Skeletal muscle satellite cell (primary cell): ENCODE measurements around the gene FZD4.
"Not testable (repeated sequence)": the region's sequence is repeated elsewhere in the genome, so short reads cannot be mapped to it uniquely, and the experiment has no call there.

ENCODE experiments used
- H3K27me3 ChIP-seq: 2 replicates; pipeline ENCODE4 v1.7.0; 2013; ENCODE audit warnings: low read length; ENCODE audit not compliant: control insufficient read depth, insufficient read depth
- H3K36me3 ChIP-seq: 2 replicates; pipeline ENCODE4 v1.7.0; 2013; ENCODE audit warnings: mild to moderate bottlenecking, control low read depth, low read length; ENCODE audit not compliant: insufficient read depth
- H3K4me1 ChIP-seq: 2 replicates; pipeline ENCODE4 v1.7.0; 2013; ENCODE audit warnings: low read length; ENCODE audit not compliant: control insufficient read depth, insufficient read depth
- H3K4me2 ChIP-seq: 2 replicates; pipeline ENCODE4 v1.7.0; 2013; ENCODE audit warnings: mild to moderate bottlenecking, low read length
- H3K4me3 ChIP-seq: 2 replicates; pipeline ENCODE4 v1.7.0; 2013; ENCODE audit warnings: low read length
- H3K9ac ChIP-seq: 2 replicates; pipeline ENCODE4 v1.7.0; 2013; ENCODE audit warnings: mild to moderate bottlenecking, low read depth, low read length, moderate library complexity
- H3K9me3 ChIP-seq: replicated peaks from 2 replicates; pipeline ENCODE4 v1.7.0; 2013; ENCODE audit warnings: mild to moderate bottlenecking, control low read depth, low read length

Gene FZD4

DNA sequence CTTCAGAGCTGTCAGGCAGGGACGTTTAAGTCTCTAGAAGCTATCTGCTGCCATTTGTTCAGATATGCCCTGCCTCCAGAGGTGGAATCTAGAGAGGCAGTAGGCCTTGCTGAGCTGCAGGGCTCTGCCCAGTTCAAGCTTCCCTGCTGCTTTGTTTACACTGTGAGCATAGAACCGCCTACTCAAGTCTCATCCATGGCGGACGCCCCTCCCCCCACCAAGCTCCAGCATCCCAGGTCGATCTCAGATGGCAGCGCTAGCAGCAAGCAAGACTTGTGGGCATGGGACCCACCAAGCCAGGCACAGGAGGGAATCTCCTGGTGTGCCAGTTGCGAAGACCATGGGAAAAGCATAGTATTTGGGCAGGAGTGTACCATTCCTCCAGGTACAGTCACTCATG is 12.4 kb upstream of the FZD4 start:
- not testable (repeated sequence) for H3K4me1 ChIP-seq, H3K27me3 ChIP-seq, H3K36me3 ChIP-seq, H3K4me2 ChIP-seq, H3K9ac ChIP-seq, H3K9me3 ChIP-seq, H3K4me3 ChIP-seq

DNA sequence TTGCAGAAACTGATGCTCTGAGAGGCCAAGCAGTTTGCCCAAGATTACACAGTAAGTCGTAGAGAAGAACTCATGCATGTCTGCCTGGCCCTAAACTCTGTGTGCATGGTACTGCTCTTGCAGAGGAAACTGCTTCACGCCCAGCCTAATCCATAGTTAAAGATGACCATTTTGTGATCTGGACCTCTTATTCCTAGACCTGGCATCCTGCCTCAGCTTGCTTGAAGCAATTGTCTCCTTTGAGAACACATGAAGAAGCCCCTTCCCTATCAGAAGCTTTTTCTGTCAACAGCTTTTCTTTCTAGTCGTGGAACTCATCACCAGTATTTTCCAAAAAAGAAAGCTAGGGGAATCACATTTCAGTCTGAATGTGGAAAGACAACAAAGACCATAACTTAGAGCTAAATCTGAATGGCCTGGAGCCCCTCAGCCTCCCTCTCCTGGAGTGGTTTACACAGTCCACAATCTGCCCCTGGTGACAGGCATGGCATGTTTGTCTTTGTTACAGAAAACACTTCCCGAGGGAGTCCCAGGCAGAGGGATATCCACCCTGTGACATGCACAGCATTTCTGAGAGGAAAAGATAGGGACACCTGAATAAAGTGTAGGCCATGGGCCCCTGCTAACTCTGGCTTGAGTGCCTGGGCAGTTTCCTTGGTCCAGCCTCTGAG is 2.9 kb upstream of the FZD4 start:
- H3K36me3 ChIP-seq = no peaks in the 10 kb centered on the region
- no peak overlapping the region for H3K4me3 ChIP-seq
- H3K9ac ChIP-seq = no peak overlapping the region
- H3K4me1 ChIP-seq = peaks cover 14% of the 10 kb centered on the region
- no peak overlapping the region for H3K4me2 ChIP-seq
- no peaks in the 10 kb centered on the region for H3K27me3 ChIP-seq
- no peaks in the 10 kb centered on the region for H3K9me3 ChIP-seq

DNA sequence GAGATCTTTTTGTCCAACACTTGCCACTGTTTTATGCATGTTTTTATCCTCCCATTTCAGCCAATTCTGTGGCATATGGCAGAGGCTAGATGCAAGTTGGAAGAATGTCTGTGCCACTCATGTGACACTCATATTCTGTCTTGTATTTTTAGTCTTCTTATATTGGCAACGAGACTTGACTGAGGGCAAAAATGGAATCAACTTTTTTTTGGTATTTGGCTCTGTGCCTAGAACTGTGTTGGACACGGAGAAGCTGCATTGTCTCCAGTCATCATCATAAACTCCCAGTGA is 1.7 kb upstream of the FZD4 start:
- no peaks in the 10 kb centered on the region for H3K9me3 ChIP-seq
- no peak overlapping the region for H3K4me2 ChIP-seq
- H3K4me3 ChIP-seq = no peak overlapping the region
- peaks cover 3% of the 10 kb centered on the region for H3K36me3 ChIP-seq
- H3K4me1 ChIP-seq = peaks cover 24% of the 10 kb centered on the region
- no peak overlapping the region for H3K9ac ChIP-seq
- H3K27me3 ChIP-seq = no peaks in the 10 kb centered on the region

DNA sequence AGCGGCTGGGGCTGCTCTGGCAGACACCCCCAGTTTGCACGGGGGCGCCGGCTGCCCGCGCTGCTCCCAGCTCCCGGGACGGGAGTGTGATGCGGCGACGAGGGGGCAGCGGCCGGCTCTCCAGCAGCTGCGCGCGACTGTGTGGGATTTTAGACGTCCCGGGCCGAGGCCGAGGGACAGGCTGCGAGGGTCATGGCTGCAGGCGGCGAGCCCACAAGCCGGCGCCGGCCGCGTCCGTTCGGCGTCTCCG is 159 bp downstream of the FZD4 start:
- Histone ChIP-seq H3K27me3 (no peaks in the 10 kb centered on the region), H3K4me2 (peak overlapping the region; percentile 94), H3K4me1 (peaks cover 26% of the 10 kb centered on the region), H3K9me3 (no peaks in the 10 kb centered on the region), H3K9ac (peak overlapping the region; percentile 77), H3K4me3 (peak overlapping the region; percentile 82), H3K36me3 (peaks cover 11% of the 10 kb centered on the region)

DNA sequence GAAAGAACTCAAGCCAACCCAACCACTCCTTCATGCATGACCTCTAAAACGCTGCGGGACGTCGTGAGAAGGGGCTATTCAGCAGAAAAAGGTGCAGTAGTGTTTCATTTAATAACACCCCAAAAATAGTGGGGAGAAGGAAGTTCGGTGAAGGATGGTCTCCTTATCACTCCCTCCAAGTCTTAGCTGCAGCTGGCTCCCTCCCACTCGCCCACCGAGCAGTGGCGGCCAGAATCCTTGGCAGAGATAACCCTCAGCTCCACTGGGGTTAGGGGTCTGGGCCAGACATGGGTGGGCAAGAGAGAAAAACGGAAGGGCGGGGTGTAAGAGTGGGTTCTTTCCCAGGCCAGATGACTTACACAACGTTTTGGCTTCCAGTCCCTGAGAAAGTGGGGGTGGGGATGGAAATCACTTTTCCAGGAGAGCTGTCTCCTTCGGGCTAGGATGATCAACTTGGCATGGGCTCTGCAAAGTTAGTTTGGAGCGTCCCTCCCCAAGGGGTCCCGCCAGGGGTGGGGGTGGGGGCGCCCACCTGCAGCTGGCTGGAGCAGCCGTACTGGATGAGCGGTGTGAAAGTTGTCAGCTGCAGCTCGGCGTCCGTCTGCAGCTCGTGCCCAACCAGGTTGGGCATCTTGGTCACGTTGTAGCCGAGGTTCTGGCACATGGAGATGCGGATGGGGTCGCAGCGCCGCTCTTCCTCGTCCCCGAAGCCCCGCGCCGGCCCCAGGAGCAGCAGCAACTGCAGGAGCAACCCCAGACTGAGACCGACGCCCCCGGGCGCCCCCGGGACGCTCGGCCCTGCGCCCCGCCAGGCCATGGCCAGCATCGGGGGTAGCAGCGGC is 705 bp downstream of the FZD4 start:
- Histone ChIP-seq H3K4me1 (peaks cover 27% of the 10 kb centered on the region), H3K4me3 (peak overlapping the region; percentile 82), H3K9me3 (no peaks in the 10 kb centered on the region), H3K27me3 (no peaks in the 10 kb centered on the region), H3K36me3 (peaks cover 11% of the 10 kb centered on the region), H3K9ac (peak overlapping the region; percentile 77), H3K4me2 (peak overlapping the region; percentile 94)

DNA sequence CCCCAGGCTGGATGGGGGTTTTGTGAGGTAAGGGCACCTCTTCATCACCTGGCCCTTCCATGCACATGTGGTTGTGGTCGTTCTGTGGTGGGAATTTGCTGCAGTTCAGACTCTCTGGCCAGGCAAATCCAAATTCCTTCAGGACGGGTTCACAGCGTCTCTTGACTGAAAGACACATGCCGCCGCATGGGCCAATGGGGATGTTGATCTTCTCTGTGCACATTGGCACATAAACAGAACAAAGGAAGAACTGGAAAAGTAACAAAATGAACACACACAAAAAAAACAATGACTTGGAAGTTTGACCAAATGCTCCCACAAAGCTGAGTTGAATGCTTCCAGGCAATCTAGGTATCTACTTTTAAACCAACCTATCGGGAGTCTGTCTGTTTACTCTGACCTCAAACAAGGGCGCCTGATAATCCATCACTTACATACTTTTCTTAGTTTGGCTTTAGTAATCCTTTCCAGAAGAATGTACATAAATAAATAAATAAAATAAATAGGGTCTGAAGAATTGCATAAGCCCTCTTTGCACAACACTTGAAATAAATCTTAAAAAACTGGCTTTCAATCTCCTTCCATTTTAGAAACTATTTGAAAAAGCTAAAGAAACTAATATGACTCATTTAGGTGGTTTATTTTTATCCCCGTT is 2.8 kb downstream of the FZD4 start:
- Histone ChIP-seq H3K4me3 (no peak overlapping the region), H3K4me2 (no peak overlapping the region), H3K27me3 (no peaks in the 10 kb centered on the region), H3K9ac (no peak overlapping the region), H3K4me1 (peaks cover 34% of the 10 kb centered on the region), H3K9me3 (no peaks in the 10 kb centered on the region), H3K36me3 (peaks cover 11% of the 10 kb centered on the region)

DNA sequence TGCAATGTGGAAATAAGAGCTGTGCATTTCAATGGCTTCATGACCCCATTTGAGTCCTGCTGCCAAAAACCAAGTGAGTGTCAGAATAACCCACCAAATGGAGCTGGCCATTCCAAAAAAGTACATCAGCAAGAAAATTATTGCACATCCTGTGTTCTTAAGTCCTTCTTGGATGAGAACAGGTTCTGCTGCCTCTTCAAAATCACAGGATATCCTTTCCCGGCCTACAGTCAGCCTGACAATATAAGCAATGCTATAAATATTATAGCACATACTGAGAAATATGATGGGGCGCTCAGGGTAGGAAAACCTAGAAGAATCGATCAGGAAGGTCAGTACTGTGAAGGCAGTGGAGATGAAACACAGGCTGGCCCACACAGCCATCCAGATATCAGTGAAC is 3.5 kb downstream of the FZD4 start:
- Histone ChIP-seq H3K36me3 (peaks cover 11% of the 10 kb centered on the region), H3K27me3 (no peaks in the 10 kb centered on the region), H3K4me2 (no peak overlapping the region), H3K9me3 (no peaks in the 10 kb centered on the region), H3K4me3 (no peak overlapping the region), H3K4me1 (peaks cover 38% of the 10 kb centered on the region), H3K9ac (no peak overlapping the region)

DNA sequence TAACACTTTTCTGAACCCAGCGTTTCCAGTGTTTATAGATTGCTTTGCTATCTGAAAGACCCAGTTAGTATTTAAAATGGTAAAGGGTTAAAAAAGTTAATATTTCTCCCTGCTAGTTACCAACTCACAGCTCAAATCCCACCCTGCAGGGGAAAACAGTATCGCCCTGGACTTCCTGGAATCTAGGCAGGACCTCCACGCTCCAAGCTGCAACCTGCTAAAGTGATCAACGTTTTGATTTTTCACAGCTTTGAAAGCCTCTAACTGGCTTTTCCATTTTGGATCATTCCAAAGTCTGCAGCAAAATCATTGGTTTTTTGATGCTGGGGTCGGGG is 4.6 kb downstream of the FZD4 start:
- Histone ChIP-seq H3K27me3 (no peaks in the 10 kb centered on the region), H3K36me3 (peaks cover 11% of the 10 kb centered on the region), H3K4me2 (peak overlapping the region; percentile 17)

DNA sequence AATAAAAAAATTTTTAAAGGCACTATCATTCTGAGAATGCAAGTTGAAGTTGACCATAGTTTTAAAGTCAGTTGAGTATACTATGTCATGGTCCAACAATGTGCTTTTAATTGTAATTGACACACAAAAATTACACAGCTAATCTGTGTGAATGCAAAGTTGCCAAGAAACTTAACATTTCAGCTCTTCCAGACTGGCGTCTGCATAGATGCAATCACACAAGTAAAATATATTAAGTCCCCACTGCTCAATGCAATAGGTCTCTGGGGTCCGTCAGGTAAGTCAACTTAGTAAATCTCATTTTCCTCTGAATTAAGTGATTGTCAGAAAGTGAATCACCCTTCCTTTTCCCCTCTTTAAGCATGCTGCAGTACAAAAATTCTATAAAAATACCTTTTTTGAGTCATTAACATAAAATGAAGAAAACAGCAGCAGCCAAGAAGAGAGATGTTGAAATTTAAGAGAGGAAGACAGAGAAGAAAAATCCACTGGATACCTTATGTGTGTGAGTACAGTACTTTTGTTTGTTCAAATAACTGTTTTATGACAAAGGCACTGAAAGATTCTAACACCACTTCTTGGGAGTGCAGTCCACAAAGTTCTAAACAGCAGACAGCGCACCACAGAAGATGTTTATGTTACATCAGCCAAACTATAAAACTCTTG is 5.1 kb downstream of the FZD4 start:
- H3K4me2 ChIP-seq = no peak overlapping the region
- no peaks in the 10 kb centered on the region for H3K9me3 ChIP-seq
- no peak overlapping the region for H3K4me3 ChIP-seq
- peaks cover 11% of the 10 kb centered on the region for H3K36me3 ChIP-seq
- peaks cover 38% of the 10 kb centered on the region for H3K4me1 ChIP-seq
- H3K9ac ChIP-seq = no peak overlapping the region
- H3K27me3 ChIP-seq = no peaks in the 10 kb centered on the region

More for the DNA sequence above, 4.6 kb downstream of the FZD4 start:
- H3K4me3 ChIP-seq = no peak overlapping the region
- H3K9ac ChIP-seq = no peak overlapping the region
- H3K9me3 ChIP-seq = no peaks in the 10 kb centered on the region
- peaks cover 38% of the 10 kb centered on the region for H3K4me1 ChIP-seq

DNA sequence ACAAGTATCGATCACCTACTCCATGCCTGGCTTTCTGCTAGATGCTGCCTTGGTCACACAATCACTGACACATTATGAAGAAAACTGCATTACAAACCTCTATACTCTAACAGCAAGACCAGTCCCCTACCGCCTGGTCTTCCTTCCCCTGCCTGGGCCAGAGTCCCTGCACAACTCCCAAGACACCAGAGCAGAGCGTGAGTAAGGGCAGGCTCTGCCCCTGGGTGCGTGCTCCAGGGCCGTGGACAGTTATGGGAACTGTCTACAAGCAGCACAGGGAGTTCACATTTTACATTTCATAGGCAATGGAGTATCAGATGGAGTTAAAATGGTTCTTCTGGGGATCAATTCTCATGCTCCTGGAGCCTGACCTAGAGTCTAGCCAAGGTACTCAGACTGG is 6.5 kb downstream of the FZD4 start:
- Histone ChIP-seq H3K27me3 (no peaks in the 10 kb centered on the region), H3K9ac (no peak overlapping the region)

DNA sequence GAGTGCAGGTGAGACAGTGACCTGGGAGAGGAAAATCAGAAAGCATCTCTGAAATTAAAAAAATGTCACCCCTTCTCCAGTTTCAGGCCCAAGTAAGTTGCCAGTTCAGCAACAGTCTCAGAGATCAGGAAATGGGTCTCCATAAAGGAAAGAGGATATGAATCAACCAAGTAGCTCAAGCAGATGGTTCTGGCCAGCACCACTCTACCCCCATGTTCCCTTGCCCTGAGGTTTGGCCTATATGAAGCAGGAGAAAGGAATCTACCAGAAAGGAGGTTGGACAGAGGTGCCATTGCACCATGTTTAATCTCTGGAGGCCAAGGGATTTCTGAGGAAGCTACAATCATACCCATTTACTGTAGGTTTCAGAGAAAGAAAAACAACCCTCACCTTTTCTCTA is 7.7 kb downstream of the FZD4 start:
- no peaks in the 10 kb centered on the region for H3K9me3 ChIP-seq
- H3K36me3 ChIP-seq = peaks cover 11% of the 10 kb centered on the region
- no peaks in the 10 kb centered on the region for H3K27me3 ChIP-seq

More for the DNA sequence above, 6.5 kb downstream of the FZD4 start:
- Histone ChIP-seq H3K36me3 (peaks cover 11% of the 10 kb centered on the region), H3K9me3 (no peaks in the 10 kb centered on the region), H3K4me1 (peaks cover 27% of the 10 kb centered on the region), H3K4me3 (no peak overlapping the region), H3K4me2 (no peak overlapping the region)

More for the DNA sequence above, 7.7 kb downstream of the FZD4 start:
- Histone ChIP-seq H3K4me1 (peaks cover 20% of the 10 kb centered on the region), H3K9ac (no peak overlapping the region), H3K4me3 (peak overlapping the region; percentile 6), H3K4me2 (no peak overlapping the region)
